ENCODE results near the gene SLC1A7. TPM values are rescaled to one million over a fixed set of nuclear protein-coding genes. Genes with fewer than 3 reads are reported as not detected.

The SLC1A7 gene
- total and polyA plus RNA-seq, 4 experiments from 2014 or later, result not detected

- intact Hi-C loops (cut with micrococcal nuclease), result no loop called here
Observed at GRCh38 chr1:53121319-53122172, 20.9 kb downstream of the SLC1A7 start.

GRCh38 chr1:53120659-53121058 lies 21.8 kb downstream of the SLC1A7 start:
- no peaks in the 10 kb centered on the region for H3K4me1 Mint-ChIP-seq
- no peaks in the 10 kb centered on the region for H3K9me3 Mint-ChIP-seq
- no peak overlapping the region for H3K4me3 Mint-ChIP-seq
- no peak for DNase-seq
- no peak overlapping the region for H3K27ac Mint-ChIP-seq
- Histone ChIP-seq H3K4me1 (ENCODE audit: insufficient read depth, low read length) (no peaks in the 10 kb centered on the region), H3K36me3 (ENCODE audit: insufficient read depth, low read length) (no peaks in the 10 kb centered on the region), H3K27ac (ENCODE audit: low read depth, low read length) (no peak overlapping the region), H3K9me3 (ENCODE audit: control insufficient read depth in 1 of 2, low read length in 2 of 2) (no peaks in the 10 kb centered on the region), H3K4me3 (ENCODE audit: low read length in 2 of 2) (no peak overlapping the region), H3K27me3 (ENCODE audit: insufficient read depth, low read length) (no peaks in the 10 kb centered on the region)
- H3K36me3 Mint-ChIP-seq, result no peaks in the 10 kb centered on the region
- ChIA-PET CTCF (ENCODE audit: partially characterized antibody) (no interaction called here), POLR2A (ENCODE audit: partially characterized antibody) (no interaction called here)
- H3K27me3 Mint-ChIP-seq, result peaks cover 1 to 7% of the 10 kb centered on the region in 2 donors
- intact Hi-C loops (cut with micrococcal nuclease), result no loop called here

More at GRCh38 chr1:53121319-53122172, 20.9 kb downstream of the SLC1A7 start:
- no peaks in the 10 kb centered on the region for H3K9me3 Mint-ChIP-seq
- no peaks in the 10 kb centered on the region for H3K27me3 ChIP-seq (ENCODE audit: insufficient read depth, low read length)
- H3K27me3 Mint-ChIP-seq, result peaks cover 1 to 7% of the 10 kb centered on the region in 2 donors
- H3K4me1 Mint-ChIP-seq, result no peaks in the 10 kb centered on the region
- ChIA-PET POLR2A (ENCODE audit: partially characterized antibody) (no interaction called here), CTCF (ENCODE audit: partially characterized antibody) (interaction anchor here (0.6 kb wide), 1 partner anchor 54 kb away, joined by 3 read pairs; no protein-coding TSS in a partner anchor)
- no peak overlapping the region for H3K27ac Mint-ChIP-seq
- no peak overlapping the region for H3K4me3 Mint-ChIP-seq
- H3K36me3 Mint-ChIP-seq, result no peaks in the 10 kb centered on the region
- H3K4me3 ChIP-seq (ENCODE audit: low read length in 2 of 2), result no peak overlapping the region
- no peak overlapping the region for H3K27ac ChIP-seq (ENCODE audit: low read depth, low read length)
- H3K9me3 ChIP-seq (ENCODE audit: control insufficient read depth in 1 of 2, low read length in 2 of 2), result no peaks in the 10 kb centered on the region
- H3K36me3 ChIP-seq (ENCODE audit: insufficient read depth, low read length), result no peaks in the 10 kb centered on the region
- DNase-seq, result no peak
- H3K4me1 ChIP-seq (ENCODE audit: insufficient read depth, low read length), result no peaks in the 10 kb centered on the region

GRCh38 chr1:53117836-53118235 lies 24.6 kb downstream of the SLC1A7 start:
- ChIA-PET POLR2A (ENCODE audit: partially characterized antibody) (no interaction called here), CTCF (ENCODE audit: partially characterized antibody) (no interaction called here)
- no peaks in the 10 kb centered on the region for H3K9me3 ChIP-seq (ENCODE audit: control insufficient read depth in 1 of 2, low read length in 2 of 2)
- Mint-ChIP-seq H3K27ac (no peak overlapping the region), H3K27me3 (peaks cover 1 to 7% of the 10 kb centered on the region in 2 donors), H3K4me3 (no peak overlapping the region), H3K36me3 (no peaks in the 10 kb centered on the region), H3K9me3 (no peaks in the 10 kb centered on the region), H3K4me1 (no peaks in the 10 kb centered on the region)
- H3K4me3 ChIP-seq (ENCODE audit: low read length in 2 of 2), result no peak overlapping the region
- H3K4me1 ChIP-seq (ENCODE audit: insufficient read depth, low read length), result no peaks in the 10 kb centered on the region
- H3K27me3 ChIP-seq (ENCODE audit: insufficient read depth, low read length), result no peaks in the 10 kb centered on the region
- intact Hi-C loops (cut with micrococcal nuclease), result no loop called here
- no peak for DNase-seq
- H3K27ac ChIP-seq (ENCODE audit: low read depth, low read length), result no peak overlapping the region
- H3K36me3 ChIP-seq (ENCODE audit: insufficient read depth, low read length), result no peaks in the 10 kb centered on the region

DNA sequence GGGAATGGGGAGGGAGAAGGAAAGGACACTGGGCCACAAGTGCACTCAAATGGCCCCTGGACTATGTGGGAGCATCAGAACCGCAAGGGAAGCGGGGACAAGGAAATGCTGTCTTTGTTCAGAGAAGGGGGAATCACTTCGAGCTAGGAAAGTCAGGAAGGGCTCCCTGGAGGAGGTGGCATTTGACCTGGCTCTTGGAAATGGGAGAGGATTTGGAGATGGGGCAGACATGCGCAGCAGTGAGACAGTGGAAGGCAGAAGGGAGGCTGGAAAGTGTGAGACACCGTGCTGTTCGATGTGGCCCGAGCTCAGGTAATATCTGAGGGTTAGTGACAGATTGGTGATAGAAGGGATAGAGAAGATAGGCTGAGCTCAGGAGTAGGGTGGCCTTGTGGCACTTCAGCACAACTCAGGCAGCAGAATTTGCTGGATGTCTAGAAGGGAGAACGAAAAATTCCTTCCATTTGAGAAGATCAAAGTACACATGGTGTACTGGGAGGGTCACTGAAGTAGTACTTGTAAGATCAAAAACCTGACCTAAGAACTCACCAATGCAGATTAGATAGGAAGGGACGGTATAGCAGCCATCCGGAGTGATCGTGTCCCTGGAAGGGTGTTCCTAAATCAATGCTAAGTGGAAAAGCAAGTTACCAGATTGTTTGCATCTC lies 25.4 kb downstream of the SLC1A7 start:
- Mint-ChIP-seq H3K4me1 (no peaks in the 10 kb centered on the region), H3K27me3 (peaks cover 1 to 13% of the 10 kb centered on the region in 2 donors), H3K4me3 (no peak overlapping the region), H3K27ac (peak overlapping the region in 2 of 7 donors; percentile 13 to 30), H3K9me3 (no peaks in the 10 kb centered on the region), H3K36me3 (no peaks in the 10 kb centered on the region)
- ChIA-PET CTCF (ENCODE audit: partially characterized antibody) (no interaction called here), POLR2A (ENCODE audit: partially characterized antibody) (no interaction called here)
- intact Hi-C loops (cut with micrococcal nuclease), result no loop called here
- Histone ChIP-seq H3K36me3 (ENCODE audit: insufficient read depth, low read length) (no peaks in the 10 kb centered on the region), H3K4me1 (ENCODE audit: insufficient read depth, low read length) (no peaks in the 10 kb centered on the region), H3K27me3 (ENCODE audit: insufficient read depth, low read length) (no peaks in the 10 kb centered on the region), H3K9me3 (ENCODE audit: control insufficient read depth in 1 of 2, low read length in 2 of 2) (no peaks in the 10 kb centered on the region), H3K4me3 (ENCODE audit: low read length in 2 of 2) (no peak overlapping the region), H3K27ac (ENCODE audit: low read depth, low read length) (no peak overlapping the region)
- DNase-seq, result no peak

GRCh38 chr1:53116307-53116810 lies 26.1 kb downstream of the SLC1A7 start:
- no peak overlapping the region for H3K27ac Mint-ChIP-seq
- intact Hi-C loops (cut with micrococcal nuclease), result no loop called here
- CTCF ChIA-PET (ENCODE audit: partially characterized antibody), result no interaction called here

DNA sequence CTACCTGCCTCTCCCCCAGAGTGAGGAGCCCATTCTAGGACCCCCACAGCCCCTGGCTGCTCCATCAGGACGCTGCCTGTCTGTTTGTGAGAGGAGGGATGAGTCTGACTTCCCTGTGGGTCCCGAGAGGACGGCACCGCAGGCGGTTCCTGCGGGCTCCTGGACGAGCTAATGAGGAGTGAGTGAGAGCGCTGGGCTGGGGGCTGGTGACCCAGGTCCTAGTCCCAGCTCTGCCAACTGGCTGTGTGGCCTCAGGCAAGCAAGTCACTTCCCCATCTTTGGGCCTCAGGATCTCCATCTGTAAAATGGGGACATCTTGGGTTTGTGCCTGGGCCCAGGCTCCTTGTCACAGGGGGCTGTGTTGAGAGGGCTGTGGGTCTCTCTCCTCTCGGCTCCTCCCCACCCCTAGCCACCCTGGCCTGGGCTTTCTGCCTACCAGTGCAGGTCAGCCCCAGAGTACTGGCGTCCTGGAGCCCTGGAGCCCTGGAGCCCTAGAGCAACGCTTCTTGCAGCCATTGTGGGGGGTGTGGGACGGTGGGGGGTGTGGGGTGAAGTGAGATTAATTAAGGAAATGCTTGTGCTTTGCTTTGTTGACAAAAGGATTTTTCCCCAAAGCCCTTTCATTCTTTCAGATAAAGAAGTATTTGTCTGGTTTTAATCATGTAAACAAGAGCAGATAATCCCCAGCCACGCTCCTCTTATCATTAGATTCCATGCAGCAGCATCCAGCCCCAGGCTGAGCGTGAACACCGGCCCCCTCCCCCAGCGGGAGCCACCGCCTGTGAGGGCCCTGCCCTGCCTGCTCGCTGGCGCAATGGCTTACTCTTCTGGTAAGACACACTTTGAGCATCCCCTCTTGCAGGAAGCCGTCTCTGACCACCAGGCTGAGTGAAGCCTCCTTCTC lies 26.8 kb downstream of the SLC1A7 start:
- intact Hi-C loops (cut with micrococcal nuclease), result no loop called here
- no peaks in the 10 kb centered on the region for H3K36me3 Mint-ChIP-seq
- no peak overlapping the region for H3K27ac Mint-ChIP-seq
- H3K27ac ChIP-seq (ENCODE audit: low read depth, low read length), result no peak overlapping the region
- no peaks in the 10 kb centered on the region for H3K36me3 ChIP-seq (ENCODE audit: insufficient read depth, low read length)
- H3K27me3 Mint-ChIP-seq, result peaks cover 1 to 8% of the 10 kb centered on the region in 2 donors
- no peaks in the 10 kb centered on the region for H3K9me3 Mint-ChIP-seq
- POLR2A ChIA-PET (ENCODE audit: partially characterized antibody), result no interaction called here
- no peaks in the 10 kb centered on the region for H3K27me3 ChIP-seq (ENCODE audit: insufficient read depth, low read length)
- CTCF ChIA-PET (ENCODE audit: partially characterized antibody), result no interaction called here
- DNase-seq, result no peak
- no peak overlapping the region for H3K4me3 ChIP-seq (ENCODE audit: low read length in 2 of 2)
- H3K4me1 ChIP-seq (ENCODE audit: insufficient read depth, low read length), result no peaks in the 10 kb centered on the region
- no peaks in the 10 kb centered on the region for H3K9me3 ChIP-seq (ENCODE audit: control insufficient read depth in 1 of 2, low read length in 2 of 2)
- no peak overlapping the region for H3K4me3 Mint-ChIP-seq
- H3K4me1 Mint-ChIP-seq, result peaks cover 0 to 7% (median 4%) of the 10 kb centered on the region in 4 donors

More at GRCh38 chr1:53116307-53116810, 26.1 kb downstream of the SLC1A7 start:
- Mint-ChIP-seq H3K36me3 (no peaks in the 10 kb centered on the region), H3K4me1 (peaks cover 0 to under 1% (median 0%) of the 10 kb centered on the region in 4 donors), H3K27me3 (peaks cover 1 to 12% of the 10 kb centered on the region in 2 donors), H3K4me3 (no peak overlapping the region), H3K9me3 (no peaks in the 10 kb centered on the region)
- POLR2A ChIA-PET (ENCODE audit: partially characterized antibody), result no interaction called here
- H3K36me3 ChIP-seq (ENCODE audit: insufficient read depth, low read length), result no peaks in the 10 kb centered on the region
- DNase-seq, result no peak
- no peaks in the 10 kb centered on the region for H3K4me1 ChIP-seq (ENCODE audit: insufficient read depth, low read length)
- H3K9me3 ChIP-seq (ENCODE audit: control insufficient read depth in 1 of 2, low read length in 2 of 2), result no peaks in the 10 kb centered on the region
- H3K27me3 ChIP-seq (ENCODE audit: insufficient read depth, low read length), result no peaks in the 10 kb centered on the region
- no peak overlapping the region for H3K4me3 ChIP-seq (ENCODE audit: low read length in 2 of 2)
- no peak overlapping the region for H3K27ac ChIP-seq (ENCODE audit: low read depth, low read length)
